ENCODE measurements around the gene RAPSN. TPM values are rescaled to one million over a fixed set of nuclear protein-coding genes. Genes with fewer than 3 reads are reported as not detected.

RAPSN gene
- total and polyA plus RNA-seq, 2 experiments from 2014 or later, result 0.17 to 0.23 TPM

GRCh38 chr11:47430524-47430923 is 18.4 kb downstream of the RAPSN start (continued):
- no peak for TF ChIP-seq ETS1 (IDR thresholded peaks at IDR 0.05)
- no peak for TF ChIP-seq CTCF (conservative IDR thresholded peaks at IDR 0.05; ENCODE audit: low read depth in 2 of 2)
- TF ChIP-seq EZH2phosphoT487 (IDR thresholded peaks at IDR 0.05; ENCODE audit: unreplicated experiment), result no peak
- no peak for TF ChIP-seq ZNF114 (CRISPR knock-in tag; IDR thresholded peaks at IDR 0.05)
- TF ChIP-seq NANOG (IDR thresholded peaks at IDR 0.05; ENCODE audit: borderline replicate concordance), result no peak
- no peak for TF ChIP-seq JUNB (IDR thresholded peaks at IDR 0.05; ENCODE audit: unreplicated experiment)
- no peak for TF ChIP-seq REST (IDR thresholded peaks at IDR 0.05; ENCODE audit: unreplicated experiment)
- TF ChIP-seq CREB1 (CRISPR knock-in tag; IDR thresholded peaks at IDR 0.05; ENCODE audit: low read depth), result no peak
- no peak for TF ChIP-seq ZNF331 (CRISPR knock-in tag; IDR thresholded peaks at IDR 0.05; ENCODE audit: low read depth)

GRCh38 chr11:47426062-47426956 is 22.6 kb downstream of the RAPSN start, which contains the start of gene PSMC3:
Gene PSMC3 (minus strand): TSS chr11:47426439. CDS start chr11:47426279, 160 bp downstream.
- TF ChIP-seq POLR2AphosphoS5 (IDR thresholded peaks at IDR 0.05; ENCODE audit: low read depth), result peak; percentile 78
- TF ChIP-seq REST (IDR thresholded peaks at IDR 0.05; ENCODE audit: unreplicated experiment), result no peak
- TF ChIP-seq CREB1 (CRISPR knock-in tag; IDR thresholded peaks at IDR 0.05; ENCODE audit: low read depth), result peak; percentile 60; the same call in 1 of the 2 replicates
- TF ChIP-seq ETS1 (IDR thresholded peaks at IDR 0.05), result peak; percentile 83
- Mint-ChIP-seq H3K27me3 (ENCODE audit: insufficient read depth, low read depth, poor library complexity) (peaks cover 18% of the 10 kb centered on the region), H3K9me3 (no peaks in the 10 kb centered on the region), H3K36me3 (ENCODE audit: low read depth) (peaks cover 50% of the 10 kb centered on the region), H3K27ac (peak within 1 kb of the TSS; percentile 100), H3K4me1 (peaks cover 7% of the 10 kb centered on the region), H3K4me3 (peak within 1 kb of the TSS; percentile 100)
- Histone ChIP-seq H2AFZ (peak within 1 kb of the TSS; percentile 92), H3K36me3 (ENCODE audit: insufficient read depth) (peaks cover 12% of the 10 kb centered on the region), H3K79me2 (replicated peaks; ENCODE audit: insufficient read depth) (peaks cover 16% of the 10 kb centered on the region), H3K9me2 (ENCODE audit: insufficient read depth) (no peaks in the 10 kb centered on the region), H3K27me3 (ENCODE audit: insufficient read depth) (no peaks in the 10 kb centered on the region), H3K4me2 (peak within 1 kb of the TSS; percentile 99), H3K4me1 (ENCODE audit: insufficient read depth) (peaks cover 6% of the 10 kb centered on the region), H3K4me3 (peak within 1 kb of the TSS; percentile 77), H3K27ac (ENCODE audit: low read depth) (peak within 1 kb of the TSS; percentile 82), H3F3A (replicated peaks; ENCODE audit: low read depth) (peaks cover 7% of the 10 kb centered on the region; the same call in 1 of the 2 replicates), H4K20me1 (replicated peaks; ENCODE audit: insufficient read depth) (no peaks in the 10 kb centered on the region)
- DNase-seq (ENCODE audit: low spot score) (peak; percentile 100), ATAC-seq (peak; percentile 90)
